GF-D8 (cell line): ENCODE data around the gene HMG20B.
"Not testable (repeated sequence)": the region's sequence is repeated elsewhere in the genome, so short reads cannot be mapped to it uniquely, and the experiment has no call there.

ENCODE experiments used
- DNase-seq: peaks from one replicate; lab custom pipeline; 2025; lab: John Stamatoyannopoulos, UW

HMG20B gene

DNA sequence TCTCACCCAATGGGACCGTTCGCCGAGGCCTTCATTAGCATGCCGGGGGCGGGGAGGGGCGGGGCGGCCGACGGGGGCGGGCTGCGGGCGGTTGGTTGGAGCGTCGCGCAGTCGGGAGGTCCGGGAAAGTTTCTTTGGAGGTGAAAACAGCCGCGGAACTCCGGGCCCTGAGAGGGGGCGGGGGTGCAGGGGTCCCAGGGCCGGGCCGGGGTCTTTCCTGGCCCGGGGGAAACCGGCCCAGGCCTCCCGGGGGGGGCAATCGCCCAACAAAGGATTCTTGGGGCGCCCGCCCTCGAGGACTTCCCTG, at the start of gene HMG20B:
HMG20B (plus strand) TSS at position 90 of the 307 bp plus-strand sequence. CDS start 366 bp downstream, outside the sequence.
- DNase-seq: no peak

DNA sequence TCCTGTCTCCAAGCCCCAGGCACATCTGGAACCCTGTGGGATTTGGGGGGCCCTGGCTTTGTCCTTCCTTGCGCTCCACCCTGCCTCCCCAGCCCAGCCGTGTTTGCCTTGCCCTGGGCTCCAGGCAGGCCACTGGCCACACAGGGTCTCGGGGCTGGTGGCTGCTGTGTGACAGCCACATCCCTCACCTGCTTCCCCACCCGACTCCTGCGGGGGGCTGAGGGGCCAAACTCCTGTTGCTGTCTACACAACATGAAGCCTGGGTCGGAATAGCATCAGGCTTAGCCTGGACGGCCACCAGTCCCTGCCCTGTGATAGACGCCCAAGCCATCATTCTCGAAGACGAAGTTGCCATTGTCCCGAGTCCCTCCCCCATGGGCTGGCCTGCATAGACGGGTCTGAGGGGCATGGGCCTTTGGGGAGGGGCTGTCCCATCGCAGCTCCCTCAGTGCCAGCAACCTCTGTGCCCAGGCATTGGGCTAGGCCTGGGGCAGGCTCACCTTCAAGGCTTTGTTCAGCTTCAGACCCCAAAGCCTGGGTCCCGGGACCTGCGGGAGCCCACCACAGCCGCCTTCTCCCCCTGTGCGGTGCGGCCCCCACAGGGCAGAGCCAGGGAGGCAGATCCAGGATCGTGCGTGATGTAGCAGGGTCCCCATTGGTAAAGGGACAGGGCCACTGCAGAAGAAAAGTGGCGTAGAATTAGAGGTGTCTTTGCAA, 49.2 kb upstream of the HMG20B start:
- DNase-seq: no peak

DNA sequence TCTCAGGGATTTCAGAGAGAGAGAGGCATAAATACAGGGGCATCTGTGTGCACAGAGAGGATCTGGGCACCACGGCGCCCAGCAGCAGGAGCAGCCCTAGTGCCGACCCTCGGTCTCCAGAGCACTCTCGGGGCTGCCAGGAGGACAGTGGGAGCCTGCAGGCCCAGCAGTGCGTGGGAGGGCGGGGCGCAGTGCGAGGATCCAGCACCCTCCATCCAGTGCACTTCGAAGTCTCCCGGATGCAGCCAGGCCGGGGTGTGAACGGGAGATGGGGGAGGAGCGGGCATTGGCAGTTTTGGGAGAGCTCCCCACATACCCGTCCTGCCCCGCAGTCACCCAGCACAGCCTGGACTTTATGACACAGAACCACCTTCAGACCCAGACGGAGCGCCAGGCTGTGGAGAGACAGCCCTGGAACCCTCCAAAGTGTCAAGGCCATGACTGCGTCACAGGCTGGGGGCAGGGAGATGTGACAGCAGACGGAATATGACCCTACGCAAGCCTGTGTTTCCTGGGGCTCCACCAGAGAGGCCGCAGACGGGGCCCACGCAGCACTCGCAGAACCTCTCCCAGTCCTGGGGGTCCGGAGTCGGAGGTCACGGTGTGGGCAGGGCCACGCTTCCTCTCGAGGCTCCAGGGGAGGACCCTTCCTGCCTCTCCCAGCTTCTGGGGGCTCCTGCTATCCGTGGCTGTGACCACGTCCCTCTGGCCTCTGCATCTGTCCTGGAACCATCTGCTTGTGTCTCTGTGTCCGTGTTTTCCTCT, 48.5 kb upstream of the HMG20B start:
- DNase-seq: no peak

DNA sequence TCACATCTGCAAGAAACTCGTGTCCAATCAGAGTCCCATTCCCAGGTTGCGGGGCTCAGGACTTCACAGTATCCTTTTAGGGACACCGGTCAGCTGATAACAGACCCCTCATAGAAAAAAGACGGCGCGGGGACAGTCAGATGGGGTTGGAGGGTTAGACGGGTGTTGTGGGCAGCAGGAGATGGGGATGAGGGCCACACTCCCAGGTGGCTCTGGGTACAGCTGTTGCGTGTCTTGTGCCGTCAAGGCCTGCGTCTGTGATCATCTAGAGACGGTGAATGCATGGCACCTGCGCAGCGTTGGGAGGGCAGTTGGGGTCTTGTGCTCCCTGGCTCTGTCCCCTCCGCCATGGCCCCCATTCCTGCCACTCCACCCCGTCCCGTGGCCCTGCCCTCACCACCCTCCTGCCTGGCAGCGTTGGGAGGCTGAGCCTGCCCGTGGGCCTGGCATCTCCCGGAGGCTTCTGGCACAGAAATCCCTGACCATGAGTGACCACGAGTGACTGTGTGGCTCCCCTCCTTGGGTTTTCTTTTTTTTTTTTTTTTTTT, 47.8 kb upstream of the HMG20B start:
- DNase-seq: no peak

DNA sequence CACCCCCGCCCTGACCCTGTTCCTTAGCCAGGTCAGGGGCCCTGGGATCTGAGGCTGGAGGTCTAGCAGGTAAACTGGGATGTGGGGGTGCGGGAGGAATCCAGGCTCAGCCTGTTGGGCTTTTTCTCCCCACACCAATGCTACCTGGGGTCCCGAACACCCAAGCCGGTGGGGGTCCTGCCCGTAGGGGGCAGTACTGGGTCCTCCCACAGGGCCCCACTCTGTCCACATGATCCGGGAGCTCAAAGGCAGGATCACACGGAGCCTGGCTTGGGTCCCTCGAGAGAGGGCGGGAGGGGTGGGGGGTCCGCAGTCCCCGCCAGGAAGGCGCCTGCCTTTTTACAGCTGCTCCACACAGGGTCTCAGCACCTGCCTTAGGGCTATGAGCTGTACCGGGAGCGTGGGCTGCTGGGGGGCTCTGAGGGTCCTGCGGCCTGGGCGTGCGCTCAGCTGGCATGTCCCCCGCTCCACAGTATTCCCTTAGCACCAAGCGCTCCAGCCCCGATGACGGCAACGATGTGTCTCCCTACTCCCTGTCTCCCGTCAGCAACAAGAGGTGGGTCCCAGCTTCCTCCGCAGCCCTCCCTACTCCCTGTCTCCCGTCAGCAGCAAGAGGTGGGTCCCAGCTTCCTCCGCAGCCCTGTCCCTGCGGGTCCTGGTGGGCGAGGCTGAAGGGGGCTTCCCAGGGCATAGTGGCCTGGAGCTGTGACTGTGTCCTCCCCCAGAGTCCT, 46.1 kb upstream of the HMG20B start:
- DNase-seq: no peak

DNA sequence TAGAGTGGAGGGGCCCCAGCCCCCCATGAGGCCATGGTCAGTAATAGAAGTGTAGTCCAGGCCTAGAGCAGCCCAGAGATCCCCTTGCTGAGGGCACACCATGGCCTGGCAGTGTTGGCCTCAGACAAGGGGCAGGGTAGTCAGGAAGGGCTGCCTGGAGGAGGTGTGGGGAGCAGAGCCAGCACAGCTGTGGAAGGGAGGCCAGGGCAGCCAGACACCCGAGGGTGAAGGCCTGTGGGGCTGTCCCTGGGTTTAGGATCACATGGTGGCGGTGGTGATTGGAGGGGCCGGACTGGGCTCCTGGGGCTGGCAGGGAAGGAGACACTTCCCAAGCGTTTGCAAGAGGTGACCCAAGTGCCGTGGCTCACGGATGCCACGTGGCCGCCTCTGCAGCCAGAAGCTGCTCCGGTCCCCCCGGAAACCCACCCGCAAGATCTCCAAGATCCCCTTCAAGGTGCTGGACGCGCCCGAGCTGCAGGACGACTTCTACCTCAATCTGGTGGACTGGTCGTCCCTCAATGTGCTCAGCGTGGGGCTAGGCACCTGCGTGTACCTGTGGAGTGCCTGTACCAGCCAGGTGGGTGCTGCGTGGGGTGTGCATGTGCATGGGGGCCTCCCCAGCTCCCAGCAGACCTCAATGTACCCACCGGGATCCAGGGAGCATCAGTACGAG, 45.4 kb upstream of the HMG20B start:
- no peak for DNase-seq

DNA sequence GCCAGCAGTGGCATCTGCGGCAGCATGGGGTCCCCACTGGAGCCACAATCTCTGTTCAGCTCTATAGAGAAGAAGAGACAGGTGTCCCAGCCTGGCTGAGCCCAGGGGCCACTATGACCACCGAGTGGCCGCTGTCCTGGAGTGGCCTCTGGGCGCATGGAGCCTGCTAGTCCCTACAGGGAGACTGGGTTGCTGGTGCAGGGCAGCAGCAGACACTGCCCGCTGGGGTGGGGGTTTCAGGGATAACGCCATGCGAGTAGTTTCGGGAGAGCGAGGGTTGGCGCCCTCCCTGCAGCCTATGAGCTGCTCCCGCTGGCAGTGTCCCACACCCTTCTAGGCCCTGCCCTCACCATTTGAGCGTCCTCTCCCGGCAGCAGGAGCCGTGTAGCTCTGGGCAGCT, 44.7 kb upstream of the HMG20B start:
- DNase-seq: no peak

DNA sequence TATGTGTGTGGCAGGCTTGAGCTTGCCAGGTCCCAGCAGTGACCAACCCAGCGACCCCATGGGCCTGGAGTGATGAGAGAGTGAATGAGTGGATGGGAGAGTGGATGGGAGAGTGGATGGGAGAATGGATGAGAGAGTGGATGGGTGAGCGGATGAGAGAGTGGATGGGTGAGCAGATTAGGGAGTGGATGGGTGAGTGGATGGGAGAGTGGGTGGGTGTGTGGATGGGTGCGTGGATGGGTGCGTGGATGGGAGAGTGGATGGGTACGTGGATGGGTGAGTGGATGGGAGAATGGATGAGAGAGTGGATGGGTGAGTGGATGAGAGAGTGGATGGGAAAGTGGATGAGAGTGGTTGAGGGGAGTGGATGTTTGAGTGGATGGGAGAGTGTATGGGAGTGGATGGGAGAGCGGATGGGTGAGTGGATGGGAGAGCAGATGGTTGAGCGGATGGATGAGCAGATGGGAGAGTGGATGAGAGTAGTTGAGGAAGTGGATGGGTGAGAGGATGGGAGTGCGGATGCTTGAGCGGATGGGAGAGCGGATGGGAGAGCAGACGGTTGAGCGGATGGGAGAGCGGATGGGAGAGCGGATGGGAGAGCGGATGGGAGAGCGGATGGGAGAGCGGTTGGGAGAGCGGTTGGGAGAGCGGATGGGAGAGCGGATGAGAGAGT, 44.1 kb upstream of the HMG20B start:
- no peak for DNase-seq

DNA sequence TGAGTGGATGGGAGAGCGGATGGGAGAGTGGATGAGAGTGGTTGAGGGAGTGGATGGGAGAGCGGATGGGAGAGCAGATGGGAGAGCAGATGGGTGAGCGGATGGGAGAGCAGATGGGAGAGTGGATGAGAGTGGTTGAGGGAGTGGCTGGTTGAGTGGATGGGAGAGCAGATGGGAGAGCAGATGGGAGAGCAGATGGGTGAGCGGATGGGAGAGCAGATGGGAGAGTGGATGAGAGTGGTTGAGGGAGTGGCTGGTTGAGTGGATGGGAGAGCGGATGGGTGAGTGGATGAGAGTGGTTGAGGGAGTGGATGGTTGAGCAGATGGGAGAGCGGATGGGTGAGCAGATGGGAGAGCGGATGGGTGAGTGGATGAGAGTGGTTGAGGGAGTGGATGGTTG, 43.4 kb upstream of the HMG20B start:
- not testable (repeated sequence) for DNase-seq

DNA sequence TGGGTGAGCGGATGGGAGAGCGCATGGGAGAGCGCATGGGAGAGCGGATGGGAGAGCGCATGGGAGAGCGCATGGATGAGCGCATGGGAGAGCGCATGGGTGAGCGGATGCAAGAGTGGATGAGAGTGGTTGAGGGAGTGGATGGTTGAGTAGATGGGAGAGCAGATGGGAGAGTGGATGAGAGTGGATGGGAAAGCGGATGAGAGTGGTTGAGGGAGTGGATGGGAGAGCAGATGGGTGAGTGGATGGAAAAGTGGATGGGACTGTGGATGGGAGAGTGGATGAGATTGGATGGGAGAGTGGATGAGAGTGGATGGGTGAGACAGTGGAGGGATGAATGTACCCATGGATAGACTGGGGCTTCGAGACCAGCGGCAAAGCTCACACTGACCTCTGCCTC, 42.4 kb upstream of the HMG20B start:
- DNase-seq: no peak

DNA sequence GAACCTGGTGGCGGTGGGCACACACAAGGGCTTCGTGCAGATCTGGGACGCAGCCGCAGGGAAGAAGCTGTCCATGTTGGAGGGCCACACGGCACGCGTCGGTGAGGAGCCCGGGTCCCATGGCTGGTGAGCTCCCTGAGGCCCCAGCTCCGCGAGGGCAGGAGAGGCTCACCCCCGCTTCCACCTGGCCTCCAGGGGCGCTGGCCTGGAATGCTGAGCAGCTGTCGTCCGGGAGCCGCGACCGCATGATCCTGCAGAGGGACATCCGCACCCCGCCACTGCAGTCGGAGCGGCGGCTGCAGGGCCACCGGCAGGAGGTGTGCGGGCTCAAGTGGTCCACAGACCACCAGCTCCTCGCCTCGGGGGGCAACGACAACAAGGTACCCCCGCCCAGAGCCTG, 41.0 kb upstream of the HMG20B start:
- DNase-seq: no peak

DNA sequence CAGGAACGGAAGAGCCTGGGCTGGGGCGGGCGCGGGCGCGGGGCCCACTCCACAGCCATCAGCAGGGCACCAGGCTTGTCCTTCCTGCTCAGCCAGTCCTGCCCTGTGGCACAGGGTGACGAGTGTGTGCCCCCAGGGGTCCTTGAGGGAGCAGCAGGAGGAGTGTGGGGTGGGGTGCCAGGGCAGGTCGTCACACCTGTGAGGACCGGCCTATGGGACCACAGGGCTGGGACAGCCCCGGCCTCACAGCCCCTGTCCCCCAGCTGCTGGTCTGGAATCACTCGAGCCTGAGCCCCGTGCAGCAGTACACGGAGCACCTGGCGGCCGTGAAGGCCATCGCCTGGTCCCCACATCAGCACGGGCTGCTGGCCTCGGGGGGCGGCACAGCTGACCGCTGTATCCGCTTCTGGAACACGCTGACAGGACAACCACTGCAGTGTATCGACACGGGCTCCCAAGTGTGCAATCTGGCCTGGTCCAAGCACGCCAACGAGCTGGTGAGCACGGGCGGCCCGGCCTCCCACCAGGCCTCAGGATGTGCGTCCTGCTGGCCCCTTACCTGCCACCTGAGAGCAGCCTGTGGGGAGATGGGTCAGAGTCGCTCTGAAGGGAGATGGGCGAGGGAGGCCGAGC, 40.5 kb upstream of the HMG20B start:
- DNase-seq: no peak

DNA sequence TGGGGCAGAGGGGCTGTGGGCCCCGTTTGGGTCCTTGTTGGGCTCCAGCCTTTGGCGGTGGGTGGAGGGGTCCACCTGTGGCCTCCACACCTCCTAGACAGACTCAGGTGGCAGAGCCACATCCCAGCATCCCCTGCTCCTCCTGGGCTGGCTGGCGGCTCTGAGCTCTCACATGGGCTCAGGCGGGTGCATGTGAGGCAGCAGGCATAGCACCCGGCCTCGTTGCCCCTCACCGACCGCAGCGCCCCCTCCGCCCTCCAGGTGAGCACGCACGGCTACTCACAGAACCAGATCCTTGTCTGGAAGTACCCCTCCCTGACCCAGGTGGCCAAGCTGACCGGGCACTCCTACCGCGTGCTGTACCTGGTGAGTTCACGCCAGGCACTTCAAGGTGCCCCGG, 39.7 kb upstream of the HMG20B start:
- DNase-seq: no peak

DNA sequence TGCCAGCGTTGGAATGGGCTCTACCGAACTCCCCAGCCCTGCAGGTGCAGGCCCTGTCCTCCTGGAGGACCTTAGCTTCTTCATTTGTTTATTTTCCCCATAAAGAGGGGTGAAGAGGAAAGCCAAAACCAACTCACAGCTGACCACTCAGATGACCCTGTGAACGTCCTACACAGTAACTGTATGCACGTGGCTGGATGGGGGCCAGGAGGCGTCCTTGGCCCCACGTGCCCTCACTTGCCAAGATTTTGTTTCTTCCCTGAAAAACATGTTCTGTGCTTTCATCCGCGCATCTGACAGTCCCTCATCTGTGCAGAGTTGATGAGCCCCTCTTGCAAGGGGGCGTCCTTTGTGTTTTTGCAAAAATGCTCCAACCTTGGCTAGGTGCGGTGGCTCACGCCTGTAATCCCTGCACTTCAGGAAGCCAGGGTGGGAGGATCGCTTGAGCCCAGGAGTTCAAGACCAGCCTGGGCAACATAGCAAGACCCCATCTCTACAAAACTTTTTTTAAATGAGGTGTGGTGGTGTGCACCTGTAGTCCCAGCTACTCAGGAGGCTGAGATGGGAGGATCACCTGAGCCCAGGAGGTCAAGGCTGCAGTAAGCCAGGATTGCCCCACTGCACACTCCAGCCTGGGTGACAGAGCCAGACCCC, 39.1 kb upstream of the HMG20B start:
- DNase-seq: no peak

DNA sequence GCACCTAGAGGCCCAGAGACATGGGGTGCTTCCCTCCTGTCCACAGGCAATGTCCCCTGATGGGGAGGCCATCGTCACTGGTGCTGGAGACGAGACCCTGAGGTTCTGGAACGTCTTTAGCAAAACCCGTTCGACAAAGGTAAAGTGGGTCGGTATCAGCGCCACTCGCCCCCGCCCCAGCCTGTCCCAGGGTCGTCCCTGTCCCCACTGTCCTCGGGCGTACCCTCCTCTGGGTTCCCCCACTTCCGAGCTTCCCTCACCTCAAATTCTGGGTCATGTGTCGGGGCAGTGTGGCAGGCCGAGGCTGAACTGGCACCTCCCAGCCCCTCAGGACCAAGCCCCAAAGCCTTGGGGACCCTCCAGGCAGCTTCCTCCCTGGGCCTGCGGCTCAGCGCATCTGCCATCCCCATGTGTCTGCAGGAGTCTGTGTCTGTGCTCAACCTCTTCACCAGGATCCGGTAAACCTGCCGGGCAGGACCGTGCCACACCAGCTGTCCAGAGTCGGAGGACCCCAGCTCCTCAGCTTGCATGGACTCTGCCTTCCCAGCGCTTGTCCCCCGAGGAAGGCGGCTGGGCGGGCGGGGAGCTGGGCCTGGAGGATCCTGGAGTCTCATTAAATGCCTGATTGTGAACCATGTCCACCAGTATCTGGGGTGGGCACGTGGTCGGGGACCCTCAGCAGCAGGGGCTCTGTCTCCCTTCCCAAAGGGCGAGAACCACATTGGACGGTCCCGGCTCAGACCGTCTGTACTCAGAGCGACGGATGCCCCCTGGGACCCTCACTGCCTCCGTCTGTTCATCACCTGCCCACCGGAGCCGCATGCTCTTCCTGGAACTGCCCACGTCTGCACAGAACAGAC, 38.1 kb upstream of the HMG20B start:
- DNase-seq: no peak

DNA sequence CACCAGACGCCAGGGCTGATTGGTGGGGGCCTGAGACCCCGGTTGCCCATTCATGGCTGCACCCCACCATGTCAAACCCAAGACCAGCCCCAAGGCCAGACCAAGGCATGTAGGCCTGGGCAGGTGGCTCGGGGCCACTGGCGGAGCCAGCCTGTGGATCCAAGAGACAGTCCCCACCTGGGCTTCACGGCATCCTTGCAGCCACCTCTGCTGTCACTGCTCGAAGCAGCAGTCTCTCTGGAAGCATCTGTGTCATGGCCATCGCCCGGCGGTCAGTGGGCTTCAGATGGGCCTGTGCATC, 37.6 kb upstream of the HMG20B start:
- DNase-seq: no peak

DNA sequence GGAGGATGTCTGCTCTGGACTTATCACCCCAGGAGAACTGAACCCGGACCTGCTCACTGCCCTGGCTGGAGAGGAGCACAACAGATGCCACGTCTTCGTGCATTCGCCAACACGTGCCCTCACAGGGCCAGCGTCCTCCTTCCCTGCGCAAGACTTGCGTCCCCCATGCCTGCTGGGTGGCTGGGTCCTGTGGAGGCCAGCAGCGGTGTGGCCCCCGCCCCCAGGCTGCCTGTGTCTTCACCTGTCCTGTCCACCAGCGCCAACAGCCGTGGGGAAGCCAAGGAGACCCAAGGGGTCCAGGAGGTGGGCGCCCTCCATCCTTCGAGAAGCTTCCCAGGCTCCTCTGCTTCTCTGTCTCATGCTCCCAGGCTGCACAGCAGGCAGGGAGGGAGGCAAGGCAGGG, 37.2 kb upstream of the HMG20B start:
- DNase-seq: no peak

DNA sequence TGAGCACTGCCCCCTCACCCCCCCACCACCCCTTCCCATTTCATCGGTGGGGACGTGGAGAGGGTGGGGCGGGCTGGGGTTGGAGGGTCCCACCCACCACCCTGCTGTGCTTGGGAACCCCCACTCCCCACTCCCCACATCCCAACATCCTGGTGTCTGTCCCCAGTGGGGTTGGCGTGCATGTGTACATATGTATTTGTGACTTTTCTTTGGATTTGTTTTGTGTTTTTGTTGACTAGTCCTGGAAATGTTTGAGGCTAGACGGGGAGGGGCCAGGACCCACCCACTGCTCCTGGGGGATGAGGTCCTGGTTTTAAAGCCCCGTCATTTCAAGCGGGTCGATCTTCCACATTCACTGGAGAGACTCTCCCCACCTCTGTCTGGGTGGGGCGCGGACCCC, 36.8 kb upstream of the HMG20B start:
- DNase-seq: no peak

DNA sequence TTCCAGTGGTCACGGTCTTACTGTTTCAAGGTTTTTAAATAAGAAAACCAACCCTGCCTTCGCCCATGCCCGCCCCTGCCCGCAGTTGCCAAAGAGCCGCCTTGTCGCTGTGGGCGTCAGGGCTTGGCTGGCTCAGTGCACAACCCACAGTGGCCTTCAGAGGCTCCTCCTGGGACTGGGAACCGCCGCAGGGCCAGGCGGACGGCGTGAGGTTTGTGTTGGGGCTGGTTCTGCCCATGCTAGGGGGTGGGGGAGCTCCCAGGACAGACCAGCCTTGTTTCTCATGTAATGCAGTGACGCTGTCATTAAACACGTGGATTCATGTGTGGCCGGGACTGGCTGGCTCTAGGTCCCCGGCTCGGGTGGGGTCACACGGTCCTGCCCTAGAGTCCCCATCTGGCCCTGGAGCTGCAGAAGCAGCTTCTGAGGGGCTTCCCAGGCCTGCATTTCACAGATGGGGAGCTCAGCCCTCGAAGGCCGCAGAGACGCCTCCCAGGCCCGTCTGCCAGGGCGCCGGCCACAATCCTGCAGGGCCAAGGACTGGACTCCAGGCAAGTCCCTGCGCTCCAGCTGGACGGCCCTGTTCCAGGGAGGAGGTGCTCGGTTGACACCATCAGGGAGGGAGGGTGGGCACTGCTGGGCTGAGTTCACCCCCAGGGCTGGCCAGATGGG, 36.2 kb upstream of the HMG20B start:
- DNase-seq: no peak

DNA sequence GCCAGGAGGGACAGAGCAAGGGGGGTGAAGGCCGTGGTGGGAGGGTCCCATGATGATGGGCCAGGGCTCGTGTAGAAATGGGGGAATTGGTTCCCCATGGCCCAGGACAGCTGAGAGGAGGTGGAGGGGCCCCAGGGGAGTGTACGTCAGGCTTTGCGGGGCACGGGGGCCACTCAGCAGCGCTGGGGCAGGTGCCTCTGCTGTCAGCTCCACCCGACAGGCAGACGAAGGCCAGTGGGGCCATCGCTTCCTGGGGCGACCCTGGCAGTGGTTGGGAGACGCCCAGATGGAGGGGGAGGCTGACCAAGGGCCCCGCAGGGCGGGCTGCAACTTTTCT, 35.7 kb upstream of the HMG20B start:
- no peak for DNase-seq
